CD4-positive, alpha-beta T cell treated with Interleukin-12 subunit alpha and Interleukin-12 subunit beta, for 1 hour (primary cell): Measurements from ENCODE around the gene PGAM2.
"Not testable (repeated sequence)": the region's sequence is repeated elsewhere in the genome, so short reads cannot be mapped to it uniquely, and the experiment has no call there.

ENCODE experiments used
- DNase-seq: peaks from one replicate; pipeline ENCODE4 v3.0.0-alpha.2; 2020

PGAM2 gene

GRCh38 chr7:44046321-44047061 is 18.9 kb downstream of the PGAM2 start:
- DNase-seq: peak; percentile 58

GRCh38 chr7:44045226-44046014 is 19.9 kb downstream of the PGAM2 start:
- peak; percentile 35 for DNase-seq

- DNase-seq: peak; percentile 87
Observed at GRCh38 chr7:44044315-44045225, 20.8 kb downstream of the PGAM2 start, which contains the start of gene DBNL. Gene DBNL, plus strand, starts transcription at chr7:44044702. Its CDS starts 36 bp downstream, at chr7:44044738.

GRCh38 chr7:44043902-44044301 is 21.5 kb downstream of the PGAM2 start:
- no peak for DNase-seq

- no peak for DNase-seq
Observed at GRCh38 chr7:44042221-44042620, 23.1 kb downstream of the PGAM2 start.

GRCh38 chr7:44040493-44040891 is 24.9 kb downstream of the PGAM2 start:
- peak; percentile 81 for DNase-seq

- DNase-seq: not testable (repeated sequence)
Observed at GRCh38 chr7:44039800-44040492, 25.4 kb downstream of the PGAM2 start.

GRCh38 chr7:44038961-44039558 is 26.3 kb downstream of the PGAM2 start:
- DNase-seq: peak; percentile 90

- not testable (repeated sequence) for DNase-seq
Observed at GRCh38 chr7:44038553-44038952, 26.8 kb downstream of the PGAM2 start.

- not testable (repeated sequence) for DNase-seq
Observed at GRCh38 chr7:44037951-44038350, 27.4 kb downstream of the PGAM2 start.

- DNase-seq: peak; percentile 51
Observed at GRCh38 chr7:44036364-44036763, 29.0 kb downstream of the PGAM2 start.

GRCh38 chr7:44033971-44034844 is 31.2 kb downstream of the PGAM2 start:
- not testable (repeated sequence) for DNase-seq

- DNase-seq: not testable (repeated sequence)
Observed at GRCh38 chr7:44032031-44032430, 33.3 kb downstream of the PGAM2 start.

GRCh38 chr7:44031319-44031718 is 34.0 kb downstream of the PGAM2 start:
- DNase-seq: not testable (repeated sequence)

GRCh38 chr7:44030029-44030428 is 35.3 kb downstream of the PGAM2 start:
- DNase-seq: not testable (repeated sequence)

- not testable (repeated sequence) for DNase-seq
Observed at GRCh38 chr7:44029433-44029832, 35.9 kb downstream of the PGAM2 start.

- not testable (repeated sequence) for DNase-seq
Observed at GRCh38 chr7:44022796-44023467, 42.4 kb downstream of the PGAM2 start.

- DNase-seq: not testable (repeated sequence)
Observed at GRCh38 chr7:44022069-44022468, 43.3 kb downstream of the PGAM2 start.

GRCh38 chr7:44019825-44020224 is 45.5 kb downstream of the PGAM2 start:
- DNase-seq: not testable (repeated sequence)
